Measurements from ENCODE around the gene WDR45. TPM values are rescaled to one million over a fixed set of nuclear protein-coding genes. Genes with fewer than 3 reads are reported as not detected.

WDR45 gene
- total RNA-seq, 1 donor: 46.6 TPM

- DNase-seq (ENCODE audit: low read depth): no peak
- H3K4me3 ChIP-seq (ENCODE audit: low read depth, low read length): no peak overlapping the region
- TF ChIP-seq CTCF (IDR thresholded peaks at IDR 0.05; ENCODE audit: insufficient read depth, low read depth, low read length): no peak
Observed at GRCh38 chrX:49069038-49069437, 10.6 kb downstream of the WDR45 start.

GRCh38 chrX:49067285-49068120, 12.2 kb downstream of the WDR45 start:
- DNase-seq (ENCODE audit: low read depth): no peak
- TF ChIP-seq CTCF (IDR thresholded peaks at IDR 0.05; ENCODE audit: insufficient read depth, low read depth, low read length): no peak
- no peak overlapping the region for H3K4me3 ChIP-seq (ENCODE audit: low read depth, low read length)

GRCh38 chrX:49066690-49067089, 13.0 kb downstream of the WDR45 start:
- DNase-seq (ENCODE audit: low read depth): no peak
- TF ChIP-seq CTCF (IDR thresholded peaks at IDR 0.05; ENCODE audit: insufficient read depth, low read depth, low read length): no peak
- H3K4me3 ChIP-seq (ENCODE audit: low read depth, low read length): no peak overlapping the region

GRCh38 chrX:49066278-49066677, 13.4 kb downstream of the WDR45 start:
- TF ChIP-seq CTCF (IDR thresholded peaks at IDR 0.05; ENCODE audit: insufficient read depth, low read depth, low read length): no peak
- H3K4me3 ChIP-seq (ENCODE audit: low read depth, low read length): no peak overlapping the region
- DNase-seq (ENCODE audit: low read depth): no peak

GRCh38 chrX:49064735-49065134, 15.0 kb downstream of the WDR45 start:
- H3K4me3 ChIP-seq (ENCODE audit: low read depth, low read length): no peak overlapping the region
- TF ChIP-seq CTCF (IDR thresholded peaks at IDR 0.05; ENCODE audit: insufficient read depth, low read depth, low read length): no peak
- DNase-seq (ENCODE audit: low read depth): no peak

GRCh38 chrX:49064303-49064702, 15.4 kb downstream of the WDR45 start:
- no peak overlapping the region for H3K4me3 ChIP-seq (ENCODE audit: low read depth, low read length)
- no peak for TF ChIP-seq CTCF (IDR thresholded peaks at IDR 0.05; ENCODE audit: insufficient read depth, low read depth, low read length)
- DNase-seq (ENCODE audit: low read depth): no peak

- no peak overlapping the region for H3K4me3 ChIP-seq (ENCODE audit: low read depth, low read length)
- no peak for TF ChIP-seq CTCF (IDR thresholded peaks at IDR 0.05; ENCODE audit: insufficient read depth, low read depth, low read length)
- no peak for DNase-seq (ENCODE audit: low read depth)
Observed at GRCh38 chrX:49063715-49064114, 16.0 kb downstream of the WDR45 start.

All from fibroblast of villous mesenchyme (primary cell).